ENCODE measurements around the gene TESMIN.

The TESMIN gene

GRCh38 chr11:68748061-68748460 is 3.3 kb downstream of the TESMIN start:
- H3K36me3 Mint-ChIP-seq, result no peaks in the 10 kb centered on the region
- H3K27ac Mint-ChIP-seq, result no peak overlapping the region
- ATAC-seq, result no peak
- no peak overlapping the region for H3K4me3 Mint-ChIP-seq
- peaks cover 10% of the 10 kb centered on the region for H3K4me1 Mint-ChIP-seq
- no peaks in the 10 kb centered on the region for H3K9me3 Mint-ChIP-seq
- H3K27me3 Mint-ChIP-seq, result no peaks in the 10 kb centered on the region

- H3K36me3 Mint-ChIP-seq, result no peaks in the 10 kb centered on the region
- no peaks in the 10 kb centered on the region for H3K4me1 Mint-ChIP-seq
- ATAC-seq, result no peak
- no peak overlapping the region for H3K27ac Mint-ChIP-seq
- H3K9me3 Mint-ChIP-seq, result no peaks in the 10 kb centered on the region
- no peaks in the 10 kb centered on the region for H3K27me3 Mint-ChIP-seq
- H3K4me3 Mint-ChIP-seq, result no peak overlapping the region
Measured at GRCh38 chr11:68743539-68743938, 7.8 kb downstream of the TESMIN start.

- Mint-ChIP-seq H3K9me3 (no peaks in the 10 kb centered on the region), H3K4me3 (no peak overlapping the region), H3K27me3 (no peaks in the 10 kb centered on the region), H3K4me1 (no peaks in the 10 kb centered on the region), H3K36me3 (no peaks in the 10 kb centered on the region), H3K27ac (no peak overlapping the region)
- ATAC-seq, result no peak
Measured at GRCh38 chr11:68741463-68741862, 9.9 kb downstream of the TESMIN start.

GRCh38 chr11:68735646-68736045 is 15.7 kb downstream of the TESMIN start:
- Mint-ChIP-seq H3K9me3 (no peaks in the 10 kb centered on the region), H3K4me3 (no peak overlapping the region), H3K36me3 (no peaks in the 10 kb centered on the region), H3K27ac (no peak overlapping the region), H3K4me1 (no peaks in the 10 kb centered on the region), H3K27me3 (no peaks in the 10 kb centered on the region)
- no peak for ATAC-seq

- Mint-ChIP-seq H3K9me3 (no peaks in the 10 kb centered on the region), H3K4me3 (no peak overlapping the region), H3K27ac (no peak overlapping the region), H3K27me3 (no peaks in the 10 kb centered on the region), H3K36me3 (no peaks in the 10 kb centered on the region), H3K4me1 (no peaks in the 10 kb centered on the region)
- no peak for ATAC-seq
Measured at GRCh38 chr11:68735125-68735524, 16.2 kb downstream of the TESMIN start.

- Mint-ChIP-seq H3K27ac (no peak overlapping the region), H3K4me1 (no peaks in the 10 kb centered on the region), H3K36me3 (no peaks in the 10 kb centered on the region), H3K9me3 (no peaks in the 10 kb centered on the region), H3K27me3 (no peaks in the 10 kb centered on the region), H3K4me3 (no peak overlapping the region)
- ATAC-seq, result no peak
Measured at GRCh38 chr11:68734111-68734510, 17.2 kb downstream of the TESMIN start.

GRCh38 chr11:68727783-68728182 is 23.5 kb downstream of the TESMIN start:
- H3K4me3 Mint-ChIP-seq, result no peak overlapping the region
- no peaks in the 10 kb centered on the region for H3K9me3 Mint-ChIP-seq
- no peaks in the 10 kb centered on the region for H3K27me3 Mint-ChIP-seq
- ATAC-seq, result no peak
- H3K36me3 Mint-ChIP-seq, result no peaks in the 10 kb centered on the region
- no peak overlapping the region for H3K27ac Mint-ChIP-seq
- no peaks in the 10 kb centered on the region for H3K4me1 Mint-ChIP-seq

- Mint-ChIP-seq H3K4me3 (no peak overlapping the region), H3K27ac (no peak overlapping the region), H3K27me3 (peaks cover 28% of the 10 kb centered on the region), H3K4me1 (no peaks in the 10 kb centered on the region), H3K36me3 (peaks cover 25% of the 10 kb centered on the region), H3K9me3 (peaks cover 13% of the 10 kb centered on the region)
- ATAC-seq, result no peak
Measured at GRCh38 chr11:68724293-68724692, 27.0 kb downstream of the TESMIN start.

GRCh38 chr11:68722143-68722542 is 29.2 kb downstream of the TESMIN start:
- Mint-ChIP-seq H3K9me3 (peaks cover 19% of the 10 kb centered on the region), H3K27me3 (peaks cover 41% of the 10 kb centered on the region), H3K4me1 (no peaks in the 10 kb centered on the region), H3K27ac (no peak overlapping the region), H3K36me3 (peaks cover 30% of the 10 kb centered on the region), H3K4me3 (no peak overlapping the region)
- no peak for ATAC-seq

GRCh38 chr11:68721075-68721474 is 30.2 kb downstream of the TESMIN start:
- H3K9me3 Mint-ChIP-seq, result peaks cover 19% of the 10 kb centered on the region
- peaks cover 30% of the 10 kb centered on the region for H3K36me3 Mint-ChIP-seq
- no peak overlapping the region for H3K27ac Mint-ChIP-seq
- ATAC-seq, result no peak
- no peaks in the 10 kb centered on the region for H3K4me1 Mint-ChIP-seq
- H3K27me3 Mint-ChIP-seq, result peaks cover 48% of the 10 kb centered on the region
- no peak overlapping the region for H3K4me3 Mint-ChIP-seq

- H3K27ac Mint-ChIP-seq, result no peak overlapping the region
- H3K36me3 Mint-ChIP-seq, result peaks cover 19% of the 10 kb centered on the region
- peaks cover 15% of the 10 kb centered on the region for H3K9me3 Mint-ChIP-seq
- peaks cover 33% of the 10 kb centered on the region for H3K27me3 Mint-ChIP-seq
- no peak for ATAC-seq
- no peak overlapping the region for H3K4me3 Mint-ChIP-seq
- H3K4me1 Mint-ChIP-seq, result no peaks in the 10 kb centered on the region
Measured at GRCh38 chr11:68715456-68716122, 35.7 kb downstream of the TESMIN start.

GRCh38 chr11:68714060-68714856 is 37.1 kb downstream of the TESMIN start:
- peaks cover 5% of the 10 kb centered on the region for H3K9me3 Mint-ChIP-seq
- peaks cover 6% of the 10 kb centered on the region for H3K36me3 Mint-ChIP-seq
- ATAC-seq, result no peak
- H3K4me1 Mint-ChIP-seq, result no peaks in the 10 kb centered on the region
- no peak overlapping the region for H3K4me3 Mint-ChIP-seq
- H3K27me3 Mint-ChIP-seq, result peaks cover 20% of the 10 kb centered on the region
- no peak overlapping the region for H3K27ac Mint-ChIP-seq

- H3K9me3 Mint-ChIP-seq, result no peaks in the 10 kb centered on the region
- no peaks in the 10 kb centered on the region for H3K36me3 Mint-ChIP-seq
Measured at GRCh38 chr11:68711114-68711513, 40.2 kb downstream of the TESMIN start.

GRCh38 chr11:68710409-68710808 is 40.9 kb downstream of the TESMIN start:
- Mint-ChIP-seq H3K4me1 (no peaks in the 10 kb centered on the region), H3K9me3 (no peaks in the 10 kb centered on the region), H3K27me3 (no peaks in the 10 kb centered on the region), H3K36me3 (no peaks in the 10 kb centered on the region), H3K27ac (no peak overlapping the region), H3K4me3 (no peak overlapping the region)
- ATAC-seq, result no peak

More at GRCh38 chr11:68711114-68711513, 40.2 kb downstream of the TESMIN start:
- ATAC-seq, result no peak
- H3K27me3 Mint-ChIP-seq, result no peaks in the 10 kb centered on the region
- no peak overlapping the region for H3K27ac Mint-ChIP-seq
- no peaks in the 10 kb centered on the region for H3K4me1 Mint-ChIP-seq
- no peak overlapping the region for H3K4me3 Mint-ChIP-seq

GRCh38 chr11:68709062-68709461 is 42.3 kb downstream of the TESMIN start:
- H3K27ac Mint-ChIP-seq, result no peak overlapping the region
- no peak overlapping the region for H3K4me3 Mint-ChIP-seq
- H3K27me3 Mint-ChIP-seq, result no peaks in the 10 kb centered on the region
- H3K4me1 Mint-ChIP-seq, result no peaks in the 10 kb centered on the region
- no peaks in the 10 kb centered on the region for H3K9me3 Mint-ChIP-seq
- no peaks in the 10 kb centered on the region for H3K36me3 Mint-ChIP-seq
- no peak for ATAC-seq

- H3K27ac Mint-ChIP-seq, result no peak overlapping the region
- H3K36me3 Mint-ChIP-seq, result no peaks in the 10 kb centered on the region
- no peak overlapping the region for H3K4me3 Mint-ChIP-seq
- no peaks in the 10 kb centered on the region for H3K9me3 Mint-ChIP-seq
- peaks cover 7% of the 10 kb centered on the region for H3K27me3 Mint-ChIP-seq
- ATAC-seq, result no peak
- H3K4me1 Mint-ChIP-seq, result no peaks in the 10 kb centered on the region
Measured at GRCh38 chr11:68707527-68707926, 43.8 kb downstream of the TESMIN start.

Data from stimulated activated memory B cell treated with anti-CD40 and anti-IgM and Interleukin-4, amounts not matched to agents 10 μg/mL and 1 μg/mL and 100 μg/mL, for 72 hours (primary cell).